A673 (cell line): Measurements from ENCODE around the gene EFCAB5. TPM values are rescaled to one million over a fixed set of nuclear protein-coding genes. Genes with fewer than 3 reads are reported as not detected.

ENCODE experiments used
- BruUV-seq: library from RNA; stranded (reverse); fragments of 400-500 nt; replicated peaks from 2 replicates; lab custom pipeline; 2021; lab: Mats Ljungman, UMichigan
- CTCF ChIA-PET: fragments of 300-600 bp; sonication (Branson Sonifier 250); formaldehyde crosslinking; loops from one replicate; lab custom pipeline; 2022; ENCODE audit warnings: antibody characterized with exemption; lab: Charles Lee
- POLR2A ChIA-PET: fragments of 300-600 bp; sonication (Branson Sonifier 250); formaldehyde crosslinking; loops from one replicate; lab custom pipeline; 2022; ENCODE audit warnings: antibody characterized with exemption; ENCODE audit not compliant: low non-redundant PET; lab: Charles Lee
- DNase-seq: peaks from one replicate; pipeline ENCODE4 v3.0.0-alpha.2; 2015; ENCODE audit warnings: low spot score
- H3K27ac ChIP-seq: fragments of 200-600 bp; sonication (generic); 2 replicates; pipeline ENCODE4 v1.5.1; 2016; ENCODE audit warnings: mixed run types, low read depth, mild to moderate bottlenecking, mixed read lengths, antibody characterized with exemption, low read length; ENCODE audit not compliant: poor library complexity, severe bottlenecking
- H3K27me3 ChIP-seq: fragments of 200-600 bp; sonication (generic); replicated peaks from 2 replicates; pipeline ENCODE4 v1.6.1; 2017; ENCODE audit warnings: mixed run types, low read depth, mild to moderate bottlenecking, mixed read lengths, antibody characterized with exemption, low read length; ENCODE audit not compliant: insufficient read depth, poor library complexity
- H3K36me3 ChIP-seq: fragments of 200-600 bp; sonication (generic); 2 replicates; pipeline ENCODE4 v1.6.1; 2016; ENCODE audit warnings: mixed run types, mild to moderate bottlenecking, mixed read lengths, antibody characterized with exemption, low read length; ENCODE audit not compliant: insufficient read depth, poor library complexity, severe bottlenecking
- H3K4me1 ChIP-seq: fragments of 200-600 bp; sonication (generic); 2 replicates; pipeline ENCODE4 v1.6.1; 2017; ENCODE audit warnings: mixed run types, mild to moderate bottlenecking, mixed read lengths, antibody characterized with exemption, low read length; ENCODE audit not compliant: insufficient read depth, poor library complexity, severe bottlenecking
- H3K4me3 ChIP-seq: fragments of 200-600 bp; sonication (generic); 2 replicates; pipeline ENCODE4 v1.5.1; 2016; ENCODE audit warnings: low read depth, mixed run types, mild to moderate bottlenecking, mixed read lengths, low read length; ENCODE audit not compliant: poor library complexity, severe bottlenecking
- H3K9me3 ChIP-seq: fragments of 200-600 bp; sonication (generic); 2 replicates; pipeline ENCODE4 v1.6.1; 2016; ENCODE audit warnings: mixed run types, low read depth, mild to moderate bottlenecking, mixed read lengths, antibody characterized with exemption, low read length; ENCODE audit not compliant: poor library complexity, severe bottlenecking
- EZH2 ChIP-seq: fragments of 200-600 bp; sonication (generic); IDR thresholded peaks from 2 replicates; pipeline ENCODE4 v1.6.1; 2017; ENCODE audit warnings: borderline replicate concordance, low read depth, mild to moderate bottlenecking, mixed read lengths, antibody characterized with exemption, low read length; ENCODE audit not compliant: poor library complexity, severe bottlenecking
- intact Hi-C: fragments of 100-400 bp; cut with micrococcal nuclease; formaldehyde crosslinking; loops from one replicate; pipeline ENCODE4 v1.10.0; 2022; ENCODE audit not compliant: unreplicated experiment
- total RNA-seq: library from RNA; stranded (reverse); gene quantifications from 2 replicates; pipeline ENCODE4 v1.2.3, GENCODE V29; 2021
- TF ChIP-seq, protein P1 (sequence below): fragments of 300-800, 200-600 bp; sonication (generic); conservative IDR thresholded peaks from 2 replicates; pipeline ENCODE4 v1.5.1; 2017; ENCODE audit warnings: low read depth, mild to moderate bottlenecking, antibody characterized with exemption, low read length, moderate library complexity, mixed read lengths

Gene EFCAB5
- total RNA-seq, 1 experiment from 2014 or later = 2.8 TPM

DNA sequence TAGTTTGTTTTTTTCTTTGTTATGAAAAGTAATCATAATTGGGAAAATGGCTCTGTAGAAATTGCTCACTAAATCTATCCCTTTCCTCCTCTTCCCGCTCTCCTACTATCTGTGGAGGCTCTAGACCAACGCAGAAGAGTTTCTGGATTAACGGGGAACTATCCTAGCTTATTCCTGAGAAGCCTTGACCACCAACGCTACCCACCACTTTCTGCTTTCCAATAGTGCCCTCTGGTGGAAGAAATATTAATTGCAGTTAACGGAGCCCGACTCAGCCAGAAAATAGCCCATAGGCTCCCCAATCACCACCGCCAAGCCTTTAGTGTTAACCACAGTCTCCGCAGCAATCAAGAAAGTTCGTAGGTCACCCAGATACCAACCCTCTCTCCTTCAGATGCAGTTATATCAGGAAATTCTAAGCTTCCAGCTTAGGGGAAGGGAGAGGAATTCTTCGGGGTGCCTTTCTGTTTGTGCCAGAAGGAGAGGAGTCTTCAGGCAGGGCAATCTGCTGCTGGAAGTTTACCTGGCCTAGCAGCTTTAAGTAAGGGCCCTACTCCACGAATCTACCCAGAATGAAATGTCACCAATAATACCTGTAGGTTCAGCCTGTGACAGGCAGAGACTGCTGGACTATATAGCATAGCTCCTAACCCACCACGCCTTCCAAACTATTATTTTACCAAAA is 152.2 kb downstream of the EFCAB5 start:
- TF ChIP-seq, protein P1, sequence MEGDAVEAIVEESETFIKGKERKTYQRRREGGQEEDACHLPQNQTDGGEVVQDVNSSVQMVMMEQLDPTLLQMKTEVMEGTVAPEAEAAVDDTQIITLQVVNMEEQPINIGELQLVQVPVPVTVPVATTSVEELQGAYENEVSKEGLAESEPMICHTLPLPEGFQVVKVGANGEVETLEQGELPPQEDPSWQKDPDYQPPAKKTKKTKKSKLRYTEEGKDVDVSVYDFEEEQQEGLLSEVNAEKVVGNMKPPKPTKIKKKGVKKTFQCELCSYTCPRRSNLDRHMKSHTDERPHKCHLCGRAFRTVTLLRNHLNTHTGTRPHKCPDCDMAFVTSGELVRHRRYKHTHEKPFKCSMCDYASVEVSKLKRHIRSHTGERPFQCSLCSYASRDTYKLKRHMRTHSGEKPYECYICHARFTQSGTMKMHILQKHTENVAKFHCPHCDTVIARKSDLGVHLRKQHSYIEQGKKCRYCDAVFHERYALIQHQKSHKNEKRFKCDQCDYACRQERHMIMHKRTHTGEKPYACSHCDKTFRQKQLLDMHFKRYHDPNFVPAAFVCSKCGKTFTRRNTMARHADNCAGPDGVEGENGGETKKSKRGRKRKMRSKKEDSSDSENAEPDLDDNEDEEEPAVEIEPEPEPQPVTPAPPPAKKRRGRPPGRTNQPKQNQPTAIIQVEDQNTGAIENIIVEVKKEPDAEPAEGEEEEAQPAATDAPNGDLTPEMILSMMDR = peak; percentile 85
- no peak for TF ChIP-seq EZH2
- intact Hi-C loops = loop anchor here (1.0 to 5.0 kb wide), 7 partner anchors 67 to 721 kb away; partner anchors contain the start of gene SSH2
- Histone ChIP-seq H3K4me1 (peaks cover 58% of the 10 kb centered on the region), H3K4me3 (no peak overlapping the region), H3K27ac (peak overlapping the region; percentile 89), H3K36me3 (no peaks in the 10 kb centered on the region), H3K27me3 (no peaks in the 10 kb centered on the region), H3K9me3 (no peaks in the 10 kb centered on the region)
- CTCF ChIA-PET = interaction anchor here (0.5 to 2.8 kb wide), 22 partner anchors 11 to 977 kb away, joined by 3 to 20 read pairs (median 4); no protein-coding TSS in a partner anchor
- BruUV-seq = no TSS peak
- POLR2A ChIA-PET = interaction anchor here (1.1 kb wide), 1 partner anchor 53 kb away, joined by 4 read pairs; no protein-coding TSS in a partner anchor
- DNase-seq = peak; percentile 87

DNA sequence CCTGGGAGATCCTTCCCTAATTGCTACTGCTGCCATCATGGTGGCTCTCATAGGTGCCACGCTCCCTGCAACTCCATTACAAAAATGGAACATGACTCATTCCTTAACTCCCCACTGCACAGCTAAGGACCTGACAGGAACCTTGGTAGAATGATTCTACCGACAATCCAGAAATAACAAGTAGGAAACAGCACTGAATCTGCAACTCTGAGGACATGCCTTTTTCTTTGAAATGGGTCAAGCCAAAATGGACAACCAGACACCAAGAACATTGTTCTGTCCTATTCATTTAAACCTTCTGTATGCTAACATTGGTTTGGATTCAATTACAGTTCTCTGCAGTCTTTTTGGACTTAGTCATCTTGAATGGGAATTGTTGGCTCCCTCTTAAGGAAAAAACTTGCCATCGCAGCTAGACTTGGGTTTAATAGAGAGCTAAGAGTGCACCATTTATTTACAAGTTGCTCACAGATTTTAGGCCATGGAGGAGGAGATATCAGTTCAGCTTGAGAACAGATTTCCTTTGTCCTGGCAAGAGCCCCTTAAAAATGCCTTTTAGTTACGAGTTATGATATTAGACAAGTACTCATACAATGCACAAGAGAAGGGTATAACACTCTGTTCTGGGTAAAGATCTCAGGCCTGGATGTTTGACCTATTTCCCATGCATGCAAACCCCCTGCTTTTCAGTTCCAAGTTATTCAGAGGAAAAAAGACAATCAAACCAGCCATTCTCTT is 154.2 kb downstream of the EFCAB5 start:
- Histone ChIP-seq H3K27ac (peak overlapping the region; percentile 23), H3K4me1 (peaks cover 45% of the 10 kb centered on the region), H3K9me3 (no peaks in the 10 kb centered on the region), H3K4me3 (no peak overlapping the region), H3K36me3 (no peaks in the 10 kb centered on the region), H3K27me3 (no peaks in the 10 kb centered on the region)
- TF ChIP-seq, protein P1 = peak; percentile 72
- no peak for TF ChIP-seq EZH2
- peak; percentile 85 for DNase-seq
- CTCF ChIA-PET = interaction anchor here (0.5 to 1.5 kb wide), 6 partner anchors 9 to 972 kb away, joined by 3 to 10 read pairs (median 4); no protein-coding TSS in a partner anchor
- intact Hi-C loops = loop anchor here (2.0 kb wide), 1 partner anchor 165 kb away; the partner anchor contains the start of gene SSH2
- POLR2A ChIA-PET = no interaction called here
- no TSS peak for BruUV-seq

GRCh38 chr17:30101686-30102390 is 160.4 kb downstream of the EFCAB5 start:
- POLR2A ChIA-PET = no interaction called here
- TF ChIP-seq EZH2 = no peak
- TF ChIP-seq, protein P1 = no peak
- Histone ChIP-seq H3K4me1 (no peaks in the 10 kb centered on the region), H3K27ac (no peak overlapping the region), H3K36me3 (no peaks in the 10 kb centered on the region), H3K27me3 (no peaks in the 10 kb centered on the region), H3K4me3 (no peak overlapping the region), H3K9me3 (no peaks in the 10 kb centered on the region)
- intact Hi-C loops = loop anchor here (5.0 kb wide), 1 partner anchor 175 kb away; no protein-coding TSS in a partner anchor
- no TSS peak for BruUV-seq
- CTCF ChIA-PET = no interaction called here
- no peak for DNase-seq
